Activated T-cell treated with anti-CD3 and anti-CD28 coated beads for 1 hour (primary cell): Measurements from ENCODE around the gene TM7SF3.
A peak's percentile ranks its signal among the peaks of the same experiment; 100 is the strongest.

ENCODE experiments used
- DNase-seq: peaks from one replicate; pipeline ENCODE4 v3.0.0-alpha.2; 2020; ENCODE audit warnings: low read depth

The TM7SF3 gene

DNA sequence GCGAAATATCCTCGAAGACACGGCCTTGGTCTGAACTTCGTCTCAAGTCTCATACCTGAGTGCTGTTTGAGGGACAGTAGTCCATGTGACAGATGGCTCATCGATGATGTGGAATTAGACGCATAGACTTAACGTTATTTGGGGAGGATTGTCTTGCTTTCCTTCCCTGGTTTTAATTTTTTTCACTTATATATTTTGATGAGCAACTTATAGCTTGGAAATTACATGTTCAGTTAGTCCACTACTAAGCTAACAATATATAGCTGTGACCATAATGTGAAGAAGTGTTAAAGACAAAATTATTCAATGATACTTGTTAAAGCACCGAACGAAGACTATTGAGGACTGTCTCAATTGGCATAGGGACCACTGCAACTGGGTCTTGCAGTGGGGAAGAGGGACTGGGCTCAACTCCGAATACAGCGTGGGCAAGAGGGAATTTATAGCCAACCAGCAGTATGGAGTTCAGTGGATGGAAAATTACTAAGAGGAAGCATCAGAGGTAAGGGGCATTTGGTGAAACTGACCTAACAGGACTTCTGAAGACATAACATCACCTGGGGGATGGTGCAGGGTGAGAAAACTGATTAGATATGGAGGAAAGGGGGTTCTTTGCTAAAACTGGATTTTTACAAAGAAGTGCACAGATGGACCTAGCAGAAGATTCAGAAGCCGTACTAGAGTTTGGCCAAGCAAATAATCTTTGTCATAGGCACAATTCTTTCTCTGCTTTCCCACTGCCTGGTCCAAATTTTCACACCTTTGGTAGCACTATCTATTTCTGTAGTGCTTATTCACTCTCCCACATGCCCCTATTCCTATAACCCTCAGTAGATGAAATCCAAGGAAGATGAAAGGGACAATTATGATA, 910 bp upstream of the TM7SF3 start:
- DNase-seq: no peak

DNA sequence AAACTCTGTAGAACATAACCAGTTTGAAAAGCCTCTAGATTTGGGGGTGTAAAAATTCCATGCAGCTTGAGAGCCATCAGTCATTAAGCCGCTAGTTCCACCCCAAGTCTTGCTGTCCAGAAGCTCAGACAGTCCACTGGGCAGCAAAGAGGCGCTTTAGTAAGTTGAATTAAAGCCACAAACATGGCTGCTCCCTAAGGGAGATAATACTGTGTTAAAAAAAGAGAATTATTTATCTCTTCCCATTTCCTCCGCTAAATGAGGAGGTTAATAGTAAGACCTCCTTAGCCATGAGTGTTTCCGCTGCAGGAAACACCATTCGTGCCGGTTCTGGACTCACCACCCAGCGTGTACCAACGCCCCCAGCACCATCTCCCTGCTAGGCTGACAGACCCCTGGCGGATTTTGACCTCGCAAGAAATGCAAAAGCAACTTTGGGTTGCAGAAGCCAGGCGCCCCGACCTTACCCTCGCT, 536 bp downstream of the TM7SF3 start:
- DNase-seq: peak; percentile 17

DNA sequence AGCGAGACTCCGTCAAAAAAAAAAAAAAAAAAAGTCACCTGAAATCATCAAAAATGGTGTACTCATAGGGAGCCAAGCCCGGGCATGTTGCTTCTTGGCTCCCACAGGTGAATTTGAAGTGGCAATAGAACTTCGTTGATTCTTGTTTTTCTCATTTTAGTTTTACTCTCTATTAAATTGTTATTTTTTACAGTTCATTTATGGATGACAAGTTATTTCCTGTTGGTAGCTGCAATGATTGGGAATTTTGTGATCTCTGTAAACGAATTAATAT, 1.3 kb downstream of the TM7SF3 start:
- DNase-seq: no peak

DNA sequence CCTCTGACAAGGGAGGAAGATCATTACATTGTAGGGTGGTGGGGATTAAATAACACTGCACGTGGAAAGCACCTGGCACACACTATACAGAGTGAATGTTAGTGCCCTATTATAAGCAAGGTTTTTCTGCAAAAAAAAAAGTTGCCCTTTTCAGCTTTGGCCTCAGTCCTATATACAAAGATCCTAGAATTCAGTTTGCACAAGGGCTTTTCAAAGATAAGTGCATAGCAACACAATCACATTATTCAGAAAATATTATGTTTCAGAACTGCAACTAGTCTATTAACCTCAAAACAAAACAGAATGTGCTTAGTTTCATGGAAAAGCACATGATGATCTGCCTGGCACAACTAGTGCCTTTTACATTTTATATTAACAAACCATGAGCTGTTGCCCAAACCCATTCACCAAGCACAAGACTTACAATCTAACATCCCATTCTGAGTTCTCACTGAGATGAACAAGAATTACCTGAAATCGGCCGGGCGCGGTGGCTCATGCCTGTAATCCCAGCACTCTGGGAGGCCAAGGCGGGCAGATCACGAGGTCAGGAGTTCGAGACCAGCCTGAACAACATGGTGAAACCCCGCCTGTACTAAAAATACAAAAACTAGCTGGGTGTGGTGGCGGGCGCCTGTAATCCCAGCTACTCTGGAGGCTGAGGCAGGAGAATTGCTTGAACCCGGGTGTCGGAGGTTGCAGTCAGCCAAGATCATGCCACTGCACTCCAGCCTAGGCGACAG, 1.8 kb downstream of the TM7SF3 start:
- no peak for DNase-seq

DNA sequence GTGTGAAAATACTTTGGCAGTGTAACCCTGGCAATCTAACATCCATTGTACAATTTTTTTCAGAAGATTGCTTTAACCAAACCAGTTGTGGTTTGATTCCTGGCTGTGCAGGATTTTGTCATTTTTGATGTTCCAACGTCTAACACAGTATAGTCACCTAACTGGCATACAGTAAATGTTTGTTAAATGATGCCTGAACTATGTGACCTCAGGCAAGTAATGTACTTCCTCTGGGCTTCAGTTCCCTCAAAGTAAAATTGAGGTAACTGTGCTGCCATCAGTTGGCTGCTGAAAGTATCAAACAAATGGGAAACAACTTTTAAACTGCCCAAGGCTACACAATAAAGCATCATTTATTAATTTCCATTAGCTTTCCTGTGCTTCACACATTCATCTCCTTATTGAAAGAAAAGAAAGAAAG, 4.3 kb downstream of the TM7SF3 start:
- no peak for DNase-seq

DNA sequence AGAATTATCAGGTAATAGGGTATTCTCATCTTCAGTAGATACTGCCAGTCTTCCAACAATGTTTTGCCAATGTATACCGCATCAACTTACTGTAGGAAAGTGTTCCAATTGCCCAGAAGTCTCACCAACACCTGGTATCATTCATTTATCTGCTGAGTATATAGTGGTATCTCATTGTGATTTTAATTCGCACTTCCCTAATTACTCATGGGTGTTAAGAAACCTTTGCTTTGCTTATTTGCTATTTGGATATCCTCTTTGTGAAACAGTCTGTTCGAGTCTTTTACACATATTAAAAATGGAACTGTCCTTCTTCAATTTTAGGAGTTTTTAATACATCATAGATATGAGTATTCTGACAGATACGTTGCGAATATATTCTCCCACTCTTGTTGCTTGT, 6.1 kb downstream of the TM7SF3 start:
- DNase-seq: no peak

DNA sequence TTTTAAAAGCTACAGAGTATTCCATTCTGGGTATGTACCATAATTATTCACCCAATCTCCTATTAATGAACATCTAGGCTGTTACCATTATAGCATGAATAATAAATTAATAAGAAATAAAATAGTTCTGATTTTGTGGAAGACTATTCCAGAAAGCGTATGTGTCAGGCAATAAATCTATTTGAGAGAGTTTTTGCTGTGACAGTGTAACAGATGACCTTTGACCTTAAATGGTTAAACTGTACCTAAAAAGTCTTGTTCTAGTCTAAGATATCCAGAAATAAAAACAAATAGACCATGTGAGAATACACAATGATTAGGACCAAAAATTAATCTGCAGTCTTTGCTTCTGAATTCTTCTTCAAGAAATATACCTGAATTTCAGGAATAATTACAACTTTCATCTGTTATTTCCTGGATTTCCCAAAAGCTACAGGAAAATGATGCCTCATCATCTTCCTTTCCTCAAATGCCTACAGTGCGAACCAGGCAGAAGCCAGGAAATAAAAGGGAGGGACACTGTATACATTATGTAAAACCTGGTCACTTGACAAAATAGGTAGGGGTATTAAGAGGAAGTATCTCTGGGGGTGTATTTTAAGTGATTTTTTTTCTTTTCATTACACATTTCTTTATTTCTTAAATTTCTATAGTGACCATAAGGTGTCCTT, 7.3 kb downstream of the TM7SF3 start:
- DNase-seq: no peak

DNA sequence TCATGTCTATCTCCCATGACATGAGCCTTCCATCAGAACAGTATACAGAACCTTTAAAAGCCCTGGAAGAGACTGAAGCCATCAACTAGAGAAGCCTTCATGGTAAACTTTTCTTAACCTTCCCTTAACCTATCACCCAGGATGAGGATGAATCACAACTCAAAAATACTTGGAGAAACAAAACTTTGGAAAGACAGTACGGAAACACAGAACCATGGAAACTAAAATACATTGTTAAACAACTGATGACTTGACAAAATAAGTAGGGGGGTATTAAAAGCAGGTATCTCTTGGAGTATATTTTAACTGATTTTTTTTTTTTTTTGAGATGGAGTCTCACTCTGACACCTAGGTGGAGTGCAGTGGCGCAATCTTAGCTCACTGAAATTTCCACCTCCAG, 8.7 kb downstream of the TM7SF3 start:
- DNase-seq: no peak

DNA sequence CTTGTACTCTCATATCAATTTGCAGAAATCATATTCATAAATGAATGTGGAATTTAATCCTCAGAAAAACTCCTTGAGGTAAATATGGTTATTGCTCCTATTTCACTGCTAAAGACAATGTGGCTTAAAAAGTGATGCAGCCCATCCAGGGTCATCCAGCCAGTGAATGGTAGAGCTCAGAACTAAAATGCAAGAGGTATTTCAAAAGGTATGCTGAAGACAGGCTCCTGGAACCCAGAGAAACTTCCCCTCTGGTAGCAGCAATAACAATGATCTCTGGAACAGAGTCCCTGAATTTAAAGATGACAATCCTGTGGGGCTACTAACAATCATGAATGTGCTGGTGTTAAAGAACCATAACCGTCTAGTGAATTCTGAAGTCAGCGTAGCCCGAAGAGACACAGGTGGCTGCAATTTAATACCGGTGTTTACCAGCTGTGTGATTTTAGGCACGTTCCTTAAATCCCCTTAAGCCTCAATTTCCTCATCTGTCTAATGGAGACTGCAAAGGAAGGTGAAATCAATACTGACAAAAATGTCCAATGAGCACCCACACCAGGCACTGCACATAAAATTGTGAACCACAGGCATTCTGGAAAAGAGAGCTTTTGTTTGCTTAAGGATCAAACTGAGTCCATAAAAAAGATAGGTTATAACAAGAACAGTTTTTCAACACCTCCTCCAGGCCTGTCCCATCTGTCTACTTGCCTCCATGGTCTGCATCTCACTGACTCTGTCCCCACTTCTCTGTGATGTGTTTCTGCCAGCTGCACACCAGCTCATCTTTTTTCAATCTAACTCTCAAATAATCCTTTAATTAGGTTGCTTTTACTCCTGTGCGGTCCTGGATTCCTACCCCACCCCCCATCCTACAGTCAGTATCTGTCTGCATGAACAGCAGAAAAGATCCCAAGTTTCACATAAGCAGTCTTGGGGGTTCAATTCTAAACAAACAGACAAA, 10.5 kb downstream of the TM7SF3 start:
- DNase-seq: no peak

DNA sequence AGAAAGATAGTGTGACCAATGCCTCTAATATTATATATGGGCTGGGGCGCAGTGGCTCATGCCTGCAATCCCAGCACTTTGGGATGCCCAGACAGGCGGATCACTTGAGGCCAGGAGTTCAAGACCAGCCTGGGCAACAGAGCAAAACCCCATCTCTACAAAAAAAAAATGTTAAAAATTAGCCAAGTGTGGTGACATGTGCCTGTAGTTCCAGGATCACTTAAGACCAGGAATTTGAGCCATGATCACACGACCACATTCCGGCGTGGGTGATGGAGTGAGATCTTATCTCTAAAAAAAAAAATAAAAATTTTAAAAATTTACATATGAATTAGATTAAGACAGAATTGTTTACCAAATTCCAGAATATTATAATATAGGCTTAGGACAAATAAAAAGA, 12.0 kb downstream of the TM7SF3 start:
- no peak for DNase-seq

DNA sequence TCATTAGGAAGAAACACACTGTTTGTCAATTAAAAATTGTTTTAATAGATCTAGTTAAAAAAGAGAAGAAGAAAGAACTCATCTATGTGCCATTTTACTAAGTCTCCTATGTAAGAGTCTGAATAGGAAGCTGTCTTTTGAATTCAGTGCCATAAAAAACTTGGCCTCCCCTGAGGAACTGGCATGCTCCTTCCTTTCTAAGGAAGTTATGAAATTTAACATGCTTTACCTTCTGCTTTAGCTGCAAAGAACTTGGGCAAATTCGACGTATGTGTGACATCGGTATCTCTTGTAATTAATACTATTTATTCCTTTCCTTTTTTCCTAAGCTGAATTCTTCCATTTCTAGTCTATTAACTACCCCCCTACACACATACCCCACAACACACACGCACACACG, 12.5 kb downstream of the TM7SF3 start:
- DNase-seq: no peak

DNA sequence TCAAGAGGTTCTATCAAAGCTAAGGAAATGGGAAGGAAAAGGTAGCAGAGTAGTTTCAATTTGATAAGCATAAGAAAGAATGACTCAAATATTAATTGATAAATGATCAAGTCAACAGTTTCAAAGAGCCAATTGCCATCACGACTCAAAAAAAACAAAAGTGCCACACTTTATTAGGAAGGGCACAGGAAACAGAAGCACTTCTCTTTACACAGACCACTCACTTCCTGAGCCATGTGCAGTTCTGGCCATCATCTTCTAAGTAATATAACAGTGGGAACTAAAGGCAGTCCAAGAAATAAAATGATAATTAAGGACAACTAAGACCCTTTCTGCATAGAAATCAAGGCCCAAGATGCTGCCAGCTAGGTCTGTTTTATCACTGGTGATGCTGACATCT, 13.2 kb downstream of the TM7SF3 start:
- no peak for DNase-seq

DNA sequence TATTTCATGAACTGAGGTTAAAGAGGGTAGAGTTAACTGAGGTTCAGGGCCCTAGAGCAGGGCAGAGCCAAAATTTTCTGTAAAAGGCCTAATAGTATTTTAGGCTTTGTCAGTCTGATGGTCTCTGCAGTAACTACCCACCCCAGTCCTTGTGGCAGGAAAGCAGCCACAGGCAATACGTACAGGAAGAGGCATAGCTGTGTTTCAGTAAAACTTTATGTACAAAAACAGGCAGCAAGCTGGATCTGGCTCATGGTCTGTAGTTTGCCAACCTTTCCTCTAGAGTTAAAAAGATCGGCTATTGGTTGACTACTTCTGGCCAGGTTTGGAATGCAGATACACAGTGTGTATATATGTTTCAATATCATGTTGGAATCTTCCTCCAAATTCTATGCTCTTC, 17.2 kb downstream of the TM7SF3 start:
- no peak for DNase-seq

DNA sequence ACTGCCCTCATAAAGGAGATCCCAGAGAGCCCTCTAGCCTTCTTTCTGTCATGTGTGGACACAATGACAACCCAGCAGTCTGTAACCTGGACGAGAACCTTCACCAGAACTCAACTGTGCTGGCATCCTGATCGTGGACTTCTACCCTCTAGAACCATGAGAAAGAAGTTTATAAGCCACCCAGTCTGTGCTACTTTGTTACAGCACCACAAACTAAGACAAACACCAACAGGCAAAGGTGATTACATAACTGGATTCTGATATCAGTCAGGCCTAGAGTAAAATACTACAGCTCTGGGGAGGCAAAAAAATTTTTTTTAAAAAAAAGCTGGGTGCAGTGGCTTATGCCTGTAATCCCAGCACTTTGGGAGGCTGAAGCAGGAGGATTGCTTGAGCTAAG, 18.5 kb downstream of the TM7SF3 start:
- no peak for DNase-seq

DNA sequence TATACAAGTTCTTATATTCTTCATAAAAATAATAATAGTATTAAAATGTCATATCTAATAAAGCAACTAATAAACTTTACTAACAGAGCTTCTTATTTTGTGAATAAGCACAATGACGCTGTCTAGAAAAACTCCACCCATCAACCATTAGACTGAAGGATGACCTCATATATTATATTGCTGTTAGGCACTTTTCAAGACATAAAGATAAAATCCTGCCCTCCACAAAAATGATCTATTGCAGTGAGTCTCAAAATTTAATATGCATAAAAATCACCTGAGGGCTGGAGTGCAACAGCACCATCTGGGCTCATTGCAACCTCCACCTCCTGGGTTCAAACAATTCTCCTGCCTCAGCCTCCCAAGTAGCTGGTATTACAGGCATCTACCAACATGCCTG, 20.1 kb downstream of the TM7SF3 start:
- no peak for DNase-seq

DNA sequence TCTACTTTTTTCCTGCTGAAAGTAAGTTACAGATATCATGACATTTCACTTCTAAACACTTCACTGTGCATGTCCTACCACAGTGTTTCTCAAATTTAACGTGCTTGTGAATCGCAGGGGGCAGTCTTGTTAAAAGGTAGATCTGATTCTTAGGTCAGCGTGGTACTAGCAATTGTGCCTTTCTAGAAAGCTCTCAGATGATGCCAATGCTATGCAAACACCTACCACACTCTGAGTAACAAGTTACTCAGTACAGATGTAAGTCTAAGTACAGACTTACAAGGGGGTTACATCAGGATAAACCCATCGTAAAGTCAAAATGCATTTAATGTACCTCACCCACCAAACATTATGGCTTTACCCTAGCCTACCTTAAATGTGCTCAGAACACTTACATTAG, 22.4 kb downstream of the TM7SF3 start:
- no peak for DNase-seq

DNA sequence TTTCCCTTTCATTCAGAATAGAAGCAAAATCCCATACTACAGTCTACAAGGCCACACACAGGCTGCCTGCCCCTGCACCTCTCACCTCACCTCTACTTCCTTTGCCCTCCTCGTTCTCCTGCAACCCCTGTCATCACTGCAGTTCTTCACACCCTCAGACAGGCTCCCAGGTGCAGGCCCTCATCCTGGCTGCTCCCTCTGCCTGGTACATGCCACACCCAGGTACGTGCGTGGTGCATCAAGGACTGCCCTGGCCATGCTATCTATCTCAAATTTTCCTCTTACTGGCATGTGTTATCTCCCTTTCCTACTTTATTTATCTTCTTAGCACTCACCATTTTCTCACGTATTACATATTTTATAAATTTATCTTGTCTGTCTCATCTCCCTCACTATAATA, 24.3 kb downstream of the TM7SF3 start:
- DNase-seq: no peak

DNA sequence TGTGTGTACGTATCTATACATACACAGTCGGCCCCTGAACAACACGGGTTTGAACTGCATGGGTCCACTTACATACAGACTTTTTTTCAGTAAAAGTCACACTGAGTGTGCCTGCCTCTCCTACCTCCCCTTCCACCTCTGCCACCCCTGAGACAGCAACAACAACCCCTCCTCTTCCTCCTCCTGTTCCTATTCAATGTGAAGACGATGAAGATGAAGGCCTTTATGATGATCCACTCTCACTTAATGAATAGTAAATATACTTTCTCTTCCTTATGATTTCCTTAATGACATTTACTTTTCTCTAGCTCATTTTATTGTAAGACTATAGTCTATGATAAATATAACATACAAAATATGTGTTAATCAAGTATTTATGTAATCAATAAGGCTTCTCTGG, 25.5 kb downstream of the TM7SF3 start:
- no peak for DNase-seq

DNA sequence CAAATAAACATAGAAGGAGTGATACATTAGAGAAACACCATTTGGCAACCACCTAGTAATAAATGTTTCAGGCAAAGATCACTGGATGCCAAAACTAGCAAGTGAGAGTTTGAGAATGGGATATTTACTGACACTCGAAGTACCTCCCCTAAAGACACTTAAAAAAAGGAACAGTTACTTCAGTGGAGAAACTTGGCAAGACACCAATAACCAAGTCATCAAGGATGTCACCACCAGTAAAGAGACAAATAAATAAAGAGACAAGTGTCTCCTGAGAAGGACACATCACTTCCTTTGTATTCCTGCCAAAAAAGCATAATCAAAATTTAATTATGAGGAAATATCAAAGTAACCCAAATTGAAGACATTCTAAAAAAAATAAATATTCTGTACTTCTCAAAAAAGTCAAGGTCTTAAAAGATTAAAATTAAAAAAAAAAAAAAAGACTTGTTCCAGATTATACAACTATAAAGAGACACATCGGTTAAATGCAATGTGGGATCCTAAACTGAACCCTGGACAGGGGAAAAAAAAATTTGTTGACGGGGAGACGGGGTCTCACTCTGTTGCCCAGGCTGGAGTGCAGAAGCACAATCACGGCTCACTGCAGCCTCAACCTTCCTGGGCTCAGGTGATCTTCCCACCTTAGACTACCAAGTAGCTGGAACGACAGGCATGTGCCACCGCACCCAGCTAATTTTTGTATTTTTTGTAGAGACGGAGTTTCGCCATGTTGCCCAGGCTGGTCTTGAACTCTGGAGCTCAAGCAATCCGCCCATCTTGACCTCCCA, 26.4 kb downstream of the TM7SF3 start:
- DNase-seq: no peak

DNA sequence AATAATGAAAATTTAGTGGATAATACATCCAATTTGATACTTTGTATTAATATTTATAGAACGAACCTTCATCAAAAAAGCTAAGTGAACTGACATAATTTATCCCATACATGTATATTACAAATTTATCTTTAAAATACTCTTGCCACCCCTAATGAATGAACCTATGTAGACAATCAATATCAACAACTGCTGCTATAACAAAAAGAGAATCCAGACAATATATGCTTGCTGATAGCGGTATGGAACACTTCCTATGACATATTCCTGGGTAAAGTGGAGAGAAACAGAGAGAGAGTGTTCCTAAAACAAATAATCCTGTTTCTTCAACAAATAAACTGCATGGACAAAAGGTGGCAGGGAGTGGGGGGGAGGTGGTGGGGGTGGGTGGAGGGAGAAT, 31.3 kb downstream of the TM7SF3 start:
- no peak for DNase-seq

DNA sequence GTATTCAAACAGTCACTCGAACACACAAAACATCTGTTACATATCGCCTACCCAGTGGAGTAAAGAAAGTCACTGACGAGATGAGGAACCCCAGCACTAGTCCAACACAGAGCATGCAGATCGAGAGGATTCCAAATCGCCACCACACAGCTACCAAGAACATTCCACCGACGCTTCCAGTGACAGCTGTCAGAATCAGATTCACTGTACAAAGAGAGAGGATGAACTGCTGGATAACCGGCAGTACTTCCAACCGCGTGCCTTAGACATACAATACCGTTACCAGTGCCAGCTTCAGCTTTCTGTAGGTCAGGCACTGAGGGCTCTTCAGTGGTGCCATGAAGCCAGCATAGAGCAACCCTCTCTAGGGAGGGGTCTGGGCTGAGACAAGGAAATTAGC, 34.5 kb downstream of the TM7SF3 start:
- DNase-seq: no peak
